ENCODE data around the gene IRAK2.
A peak's percentile ranks its signal among the peaks of the same experiment; 100 is the strongest.

IRAK2 gene

DNA sequence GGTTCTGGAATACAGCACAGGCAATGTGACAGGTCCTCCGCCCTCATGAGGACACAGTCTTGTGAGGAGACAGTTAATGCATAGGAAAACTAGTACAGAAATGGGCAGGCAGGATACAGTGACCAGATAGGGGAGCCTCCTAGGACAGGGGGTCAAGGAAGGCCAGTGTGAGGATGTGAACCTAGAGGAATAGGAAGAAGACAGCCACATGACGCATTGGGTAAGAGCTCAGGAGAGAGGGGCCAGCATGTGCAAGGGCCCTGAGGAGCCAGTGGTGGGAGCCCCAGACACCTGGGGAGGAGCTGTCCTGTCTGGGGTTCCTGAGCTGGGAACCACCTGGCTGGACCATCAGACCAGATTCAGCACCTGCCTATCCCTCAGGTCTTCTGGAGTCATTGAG is 15.6 kb downstream of the IRAK2 start:
- TF ChIP-seq, protein P1, sequence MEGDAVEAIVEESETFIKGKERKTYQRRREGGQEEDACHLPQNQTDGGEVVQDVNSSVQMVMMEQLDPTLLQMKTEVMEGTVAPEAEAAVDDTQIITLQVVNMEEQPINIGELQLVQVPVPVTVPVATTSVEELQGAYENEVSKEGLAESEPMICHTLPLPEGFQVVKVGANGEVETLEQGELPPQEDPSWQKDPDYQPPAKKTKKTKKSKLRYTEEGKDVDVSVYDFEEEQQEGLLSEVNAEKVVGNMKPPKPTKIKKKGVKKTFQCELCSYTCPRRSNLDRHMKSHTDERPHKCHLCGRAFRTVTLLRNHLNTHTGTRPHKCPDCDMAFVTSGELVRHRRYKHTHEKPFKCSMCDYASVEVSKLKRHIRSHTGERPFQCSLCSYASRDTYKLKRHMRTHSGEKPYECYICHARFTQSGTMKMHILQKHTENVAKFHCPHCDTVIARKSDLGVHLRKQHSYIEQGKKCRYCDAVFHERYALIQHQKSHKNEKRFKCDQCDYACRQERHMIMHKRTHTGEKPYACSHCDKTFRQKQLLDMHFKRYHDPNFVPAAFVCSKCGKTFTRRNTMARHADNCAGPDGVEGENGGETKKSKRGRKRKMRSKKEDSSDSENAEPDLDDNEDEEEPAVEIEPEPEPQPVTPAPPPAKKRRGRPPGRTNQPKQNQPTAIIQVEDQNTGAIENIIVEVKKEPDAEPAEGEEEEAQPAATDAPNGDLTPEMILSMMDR (IDR thresholded peaks at IDR 0.05) = no peak
- H3K36me3 ChIP-seq = peaks cover 0 to 23% (median 0%) of the 10 kb centered on the region in 3 donors
- DNase-seq = no peak
- H3K9me3 ChIP-seq = no peaks in the 10 kb centered on the region
- H3K27ac ChIP-seq = no peak overlapping the region
- intact Hi-C loops (cut with DNase I; ENCODE audit: low total_unique reads) = no loop called here
- no peaks in the 10 kb centered on the region for H3K4me1 ChIP-seq
- no peaks in the 10 kb centered on the region for H3K27me3 ChIP-seq
- H3K4me3 ChIP-seq = no peak overlapping the region

DNA sequence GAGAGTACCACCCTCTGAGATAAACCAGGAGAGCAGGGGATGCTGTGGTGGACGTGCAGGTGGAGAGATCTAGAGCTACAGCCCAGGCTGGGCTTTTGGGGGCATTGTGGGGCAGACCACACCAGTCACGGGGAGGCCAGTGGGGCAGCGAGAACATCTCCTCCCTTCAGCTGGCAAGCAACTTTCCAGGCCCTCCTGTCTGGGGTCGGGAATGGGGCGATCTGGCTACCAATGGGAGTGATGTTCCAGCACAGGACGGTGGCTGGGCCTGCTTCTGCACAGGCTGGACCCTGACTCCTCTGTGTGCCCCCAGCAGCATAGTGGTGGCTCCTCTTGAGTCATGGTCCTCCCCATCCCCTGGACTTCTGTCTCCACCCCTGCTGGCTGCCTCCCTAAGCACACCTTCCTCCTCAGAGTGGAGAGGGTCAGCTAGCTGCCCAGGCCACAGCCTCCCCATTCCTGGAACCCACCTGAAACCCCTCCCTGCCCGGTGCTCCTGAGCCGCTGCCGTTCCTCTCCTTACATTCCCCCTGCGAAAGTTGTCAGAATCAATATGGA is 16.1 kb downstream of the IRAK2 start:
- Histone ChIP-seq H3K9me3 (no peaks in the 10 kb centered on the region), H3K36me3 (peaks cover 0 to 23% (median 0%) of the 10 kb centered on the region in 3 donors), H3K27me3 (no peaks in the 10 kb centered on the region), H3K27ac (no peak overlapping the region), H3K4me1 (peaks cover 0 to 3% (median 0%) of the 10 kb centered on the region in 4 donors), H3K4me3 (no peak overlapping the region)
- intact Hi-C loops (cut with DNase I; ENCODE audit: low total_unique reads) = no loop called here
- DNase-seq = no peak
- TF ChIP-seq, protein P1 (IDR thresholded peaks at IDR 0.05) = no peak

DNA sequence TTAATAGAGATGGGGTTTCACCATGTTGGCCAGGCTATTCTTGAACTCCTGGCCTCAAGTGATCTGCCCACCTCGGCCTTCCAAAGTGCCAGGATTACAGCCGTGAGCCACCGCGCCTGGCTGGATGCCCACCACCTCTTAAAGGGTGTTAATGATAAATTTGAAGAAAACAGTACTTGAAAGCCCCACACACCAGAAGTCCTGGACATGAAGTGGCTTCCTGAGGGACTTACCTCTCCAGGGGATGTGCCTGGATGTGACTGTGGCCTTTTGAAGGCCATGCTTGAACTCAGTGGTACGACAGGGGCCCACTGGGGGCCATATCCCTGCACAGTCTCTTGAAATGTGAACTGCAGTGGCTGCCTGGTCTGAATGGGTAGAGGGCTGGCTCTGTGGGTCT is 18.2 kb downstream of the IRAK2 start:
- DNase-seq = no peak
- H3K9me3 ChIP-seq = no peaks in the 10 kb centered on the region
- no peak overlapping the region for H3K4me3 ChIP-seq
- intact Hi-C loops (cut with DNase I; ENCODE audit: low total_unique reads) = no loop called here
- peaks cover 0 to 19% (median 0%) of the 10 kb centered on the region in 3 donors for H3K36me3 ChIP-seq
- no peak overlapping the region for H3K27ac ChIP-seq
- TF ChIP-seq, protein P1 (IDR thresholded peaks at IDR 0.05) = no peak
- H3K27me3 ChIP-seq = no peaks in the 10 kb centered on the region
- peaks cover 0 to 22% (median 4%) of the 10 kb centered on the region in 4 donors for H3K4me1 ChIP-seq

DNA sequence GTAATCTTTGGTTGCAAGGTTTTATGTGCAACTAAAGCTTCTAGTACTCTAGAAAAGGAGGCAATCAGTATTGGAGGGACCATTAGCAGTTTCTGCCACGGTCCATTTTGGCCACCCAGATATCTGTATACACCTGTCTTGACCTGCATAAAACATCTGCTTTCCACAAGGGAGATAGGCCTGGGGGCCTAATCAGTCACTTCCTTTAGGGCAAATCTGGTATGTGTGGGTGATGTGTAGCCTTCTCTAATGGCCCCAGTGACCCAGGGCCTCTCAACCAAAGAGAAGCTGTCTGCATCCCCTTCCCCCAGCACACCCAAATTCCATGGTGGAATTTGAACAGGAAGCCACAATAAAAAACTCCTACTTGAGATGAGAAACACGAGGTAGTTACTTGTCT is 19.5 kb downstream of the IRAK2 start:
- intact Hi-C loops (cut with DNase I; ENCODE audit: low total_unique reads) = no loop called here
- TF ChIP-seq, protein P1 (IDR thresholded peaks at IDR 0.05) = no peak
- Histone ChIP-seq H3K27ac (no peak overlapping the region), H3K36me3 (peaks cover 0 to 9% (median 0%) of the 10 kb centered on the region in 3 donors), H3K4me1 (peaks cover 0 to 35% (median 11%) of the 10 kb centered on the region in 4 donors), H3K4me3 (no peak overlapping the region), H3K27me3 (no peaks in the 10 kb centered on the region), H3K9me3 (no peaks in the 10 kb centered on the region)
- DNase-seq = no peak

DNA sequence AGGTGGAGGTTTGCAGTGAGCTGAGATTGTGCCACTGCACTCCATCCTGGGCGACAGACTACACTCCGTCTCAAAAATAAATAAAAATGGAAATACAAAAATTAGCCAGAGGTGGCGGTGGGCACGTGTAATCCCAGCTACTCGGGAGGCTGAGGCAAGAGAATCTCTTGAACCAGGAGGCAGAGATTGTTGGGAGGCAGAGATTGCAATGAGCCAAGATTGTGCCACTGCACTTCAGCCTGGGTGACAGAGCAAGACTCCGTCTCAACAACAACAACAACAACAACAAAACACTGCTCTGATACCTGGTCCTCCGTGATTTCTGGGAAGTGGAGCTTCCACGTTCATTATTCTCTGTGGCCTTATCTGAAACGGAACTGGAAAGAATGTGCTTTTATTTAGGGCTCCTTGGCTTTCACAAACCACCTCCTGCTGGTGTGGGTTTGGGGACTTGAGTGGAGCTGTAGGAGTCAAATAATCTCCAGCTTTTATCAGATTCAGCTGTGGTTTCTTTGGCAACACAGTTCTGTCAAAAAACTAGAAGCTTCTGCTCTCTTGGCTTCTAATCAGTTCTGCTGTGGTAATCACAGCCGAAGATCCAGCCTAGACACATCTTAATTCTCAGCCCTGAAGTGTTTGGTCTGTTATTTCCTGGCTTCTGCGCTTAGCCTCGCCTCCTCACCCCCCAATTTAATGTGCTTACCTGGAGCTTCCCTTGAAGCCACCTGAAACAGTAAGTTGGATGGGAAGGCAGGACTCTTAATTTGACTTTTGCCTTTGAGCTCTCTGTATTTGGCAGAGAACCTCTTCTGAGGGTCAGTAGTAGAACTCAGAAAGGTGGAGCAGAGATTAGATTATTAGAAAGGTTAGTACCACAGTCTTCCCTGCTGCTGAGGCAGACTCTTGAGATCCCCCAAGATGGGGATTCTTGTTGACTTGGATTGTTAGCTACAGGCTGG is 21.4 kb downstream of the IRAK2 start:
- Histone ChIP-seq H3K4me1 (peaks cover 0 to 53% (median 29%) of the 10 kb centered on the region in 4 donors), H3K27ac (peak overlapping the region; percentile 8 to 35)

More for the DNA sequence above, 21.4 kb downstream of the IRAK2 start:
- Histone ChIP-seq H3K4me3 (no peak overlapping the region), H3K27me3 (no peaks in the 10 kb centered on the region), H3K9me3 (no peaks in the 10 kb centered on the region), H3K36me3 (peaks cover 0 to 9% (median 0%) of the 10 kb centered on the region in 3 donors)
- DNase-seq = no peak
- TF ChIP-seq, protein P1 (IDR thresholded peaks at IDR 0.05) = no peak
- intact Hi-C loops (cut with DNase I; ENCODE audit: low total_unique reads) = no loop called here

All from tibial artery (tissue), 4 donors.